ENCODE results near the gene SLC22A23. TPM values are rescaled to one million over a fixed set of nuclear protein-coding genes. Genes with fewer than 3 reads are reported as not detected.
"Not testable (repeated sequence)": the region's sequence is repeated elsewhere in the genome, so short reads cannot be mapped to it uniquely, and the experiment has no call there.

The SLC22A23 gene
- total RNA-seq, 2 experiments from 2014 or later = 1.3 TPM

GRCh38 chr6:3244003-3244831 lies 212.6 kb downstream of the SLC22A23 start:
- Mint-ChIP-seq H3K4me3 (no peak overlapping the region), H3K27ac (no peak overlapping the region), H3K27me3 (peaks cover 41% of the 10 kb centered on the region), H3K4me1 (no peaks in the 10 kb centered on the region), H3K36me3 (ENCODE audit: low read depth) (no peaks in the 10 kb centered on the region), H3K9me3 (no peaks in the 10 kb centered on the region)
- no peak for DNase-seq
- ChIA-PET CTCF (interaction anchor here (0.7 to 1.9 kb wide), 2 partner anchors 8 to 15 kb away, joined by 4 to 8 read pairs; no protein-coding TSS in a partner anchor), POLR2A (interaction anchor here (0.6 kb wide), 1 partner anchor 778 kb away, joined by 6 read pairs; no protein-coding TSS in a partner anchor)

- H3K36me3 Mint-ChIP-seq (ENCODE audit: low read depth) = no peaks in the 10 kb centered on the region
- no peak overlapping the region for H3K27ac Mint-ChIP-seq
- POLR2A ChIA-PET = no interaction called here
- no peak overlapping the region for H3K4me3 Mint-ChIP-seq
- DNase-seq = no peak
- CTCF ChIA-PET = interaction anchor here (1.9 kb wide), 1 partner anchor 9 kb away, joined by 8 read pairs; no protein-coding TSS in a partner anchor
- H3K27me3 Mint-ChIP-seq = peaks cover 38% of the 10 kb centered on the region
- no peaks in the 10 kb centered on the region for H3K4me1 Mint-ChIP-seq
- H3K9me3 Mint-ChIP-seq = no peaks in the 10 kb centered on the region
Observed at GRCh38 chr6:3242768-3243167, 214.1 kb downstream of the SLC22A23 start.

- H3K36me3 Mint-ChIP-seq (ENCODE audit: low read depth); H3K4me3 Mint-ChIP-seq; CTCF ChIA-PET; DNase-seq; POLR2A ChIA-PET; H3K4me1 Mint-ChIP-seq; H3K9me3 Mint-ChIP-seq; H3K27ac Mint-ChIP-seq: not testable (repeated sequence)
- peaks cover 34% of the 10 kb centered on the region for H3K27me3 Mint-ChIP-seq
Observed at GRCh38 chr6:3241745-3242144, 215.1 kb downstream of the SLC22A23 start.

- H3K9me3 Mint-ChIP-seq = no peaks in the 10 kb centered on the region
- H3K27me3 Mint-ChIP-seq = peaks cover 37% of the 10 kb centered on the region
- H3K4me3 Mint-ChIP-seq = no peak overlapping the region
- H3K4me1 Mint-ChIP-seq = no peaks in the 10 kb centered on the region
- DNase-seq = no peak
- ChIA-PET POLR2A (no interaction called here), CTCF (no interaction called here)
- H3K36me3 Mint-ChIP-seq (ENCODE audit: low read depth) = no peaks in the 10 kb centered on the region
- no peak overlapping the region for H3K27ac Mint-ChIP-seq
Observed at GRCh38 chr6:3240595-3240994, 216.3 kb downstream of the SLC22A23 start.

GRCh38 chr6:3239110-3239830 lies 217.6 kb downstream of the SLC22A23 start:
- H3K4me1 Mint-ChIP-seq = no peaks in the 10 kb centered on the region
- no peaks in the 10 kb centered on the region for H3K9me3 Mint-ChIP-seq
- H3K36me3 Mint-ChIP-seq (ENCODE audit: low read depth) = no peaks in the 10 kb centered on the region
- H3K4me3 Mint-ChIP-seq = no peak overlapping the region
- no peak overlapping the region for H3K27ac Mint-ChIP-seq
- CTCF ChIA-PET = no interaction called here
- DNase-seq = no peak
- H3K27me3 Mint-ChIP-seq = peaks cover 37% of the 10 kb centered on the region
- POLR2A ChIA-PET = no interaction called here

GRCh38 chr6:3237761-3238662 lies 218.8 kb downstream of the SLC22A23 start:
- Mint-ChIP-seq H3K36me3 (ENCODE audit: low read depth) (no peaks in the 10 kb centered on the region), H3K4me1 (no peaks in the 10 kb centered on the region), H3K27me3 (peaks cover 45% of the 10 kb centered on the region), H3K4me3 (no peak overlapping the region), H3K9me3 (no peaks in the 10 kb centered on the region), H3K27ac (no peak overlapping the region)
- no peak for DNase-seq
- POLR2A ChIA-PET = interaction anchor here (0.6 kb wide), 1 partner anchor 28 kb away, joined by 3 read pairs; no protein-coding TSS in a partner anchor
- CTCF ChIA-PET = interaction anchor here (1.0 to 1.2 kb wide), 2 partner anchors 9 to 13 kb away, joined by 3 to 4 read pairs; no protein-coding TSS in a partner anchor

GRCh38 chr6:3236005-3236404 lies 220.8 kb downstream of the SLC22A23 start:
- no peak overlapping the region for H3K4me3 Mint-ChIP-seq
- H3K9me3 Mint-ChIP-seq = no peaks in the 10 kb centered on the region
- no peak for DNase-seq
- H3K36me3 Mint-ChIP-seq (ENCODE audit: low read depth) = no peaks in the 10 kb centered on the region
- H3K27me3 Mint-ChIP-seq = peaks cover 64% of the 10 kb centered on the region
- ChIA-PET POLR2A (no interaction called here), CTCF (interaction anchor here (0.8 to 1.1 kb wide), 2 partner anchors 11 to 15 kb away, joined by 3 to 5 read pairs; no protein-coding TSS in a partner anchor)
- peaks cover 11% of the 10 kb centered on the region for H3K4me1 Mint-ChIP-seq
- H3K27ac Mint-ChIP-seq = no peak overlapping the region

- Mint-ChIP-seq H3K27ac (no peak overlapping the region), H3K27me3 (peaks cover 66% of the 10 kb centered on the region), H3K4me1 (peaks cover 15% of the 10 kb centered on the region), H3K36me3 (ENCODE audit: low read depth) (no peaks in the 10 kb centered on the region), H3K9me3 (no peaks in the 10 kb centered on the region), H3K4me3 (no peak overlapping the region)
- POLR2A ChIA-PET = no interaction called here
- CTCF ChIA-PET = interaction anchor here (0.8 to 1.1 kb wide), 2 partner anchors 12 to 16 kb away, joined by 3 to 5 read pairs; no protein-coding TSS in a partner anchor
- DNase-seq = no peak
Observed at GRCh38 chr6:3235486-3235885, 221.4 kb downstream of the SLC22A23 start.

- Mint-ChIP-seq H3K27me3 (peaks cover 75% of the 10 kb centered on the region), H3K9me3 (no peaks in the 10 kb centered on the region), H3K4me1 (peaks cover 30% of the 10 kb centered on the region), H3K4me3 (no peak overlapping the region), H3K27ac (no peak overlapping the region), H3K36me3 (ENCODE audit: low read depth) (no peaks in the 10 kb centered on the region)
- ChIA-PET POLR2A (no interaction called here), CTCF (no interaction called here)
- DNase-seq = no peak
Observed at GRCh38 chr6:3233904-3234303, 222.9 kb downstream of the SLC22A23 start.

GRCh38 chr6:3233321-3233720 lies 223.5 kb downstream of the SLC22A23 start:
- Mint-ChIP-seq H3K9me3 (no peaks in the 10 kb centered on the region), H3K27me3 (peaks cover 78% of the 10 kb centered on the region), H3K4me3 (no peak overlapping the region), H3K4me1 (peaks cover 34% of the 10 kb centered on the region), H3K36me3 (ENCODE audit: low read depth) (peaks cover 3% of the 10 kb centered on the region), H3K27ac (no peak overlapping the region)
- ChIA-PET CTCF (no interaction called here), POLR2A (no interaction called here)
- DNase-seq = no peak

- H3K9me3 Mint-ChIP-seq = no peaks in the 10 kb centered on the region
- no peak for DNase-seq
- no peak overlapping the region for H3K4me3 Mint-ChIP-seq
- peaks cover 77% of the 10 kb centered on the region for H3K27me3 Mint-ChIP-seq
- CTCF ChIA-PET = no interaction called here
- POLR2A ChIA-PET = no interaction called here
- peaks cover 3% of the 10 kb centered on the region for H3K36me3 Mint-ChIP-seq (ENCODE audit: low read depth)
- H3K4me1 Mint-ChIP-seq = peaks cover 37% of the 10 kb centered on the region
- H3K27ac Mint-ChIP-seq = no peak overlapping the region
Observed at GRCh38 chr6:3232017-3232945, 224.6 kb downstream of the SLC22A23 start.

Measured in activated CD4-positive, alpha-beta T cell treated with anti-CD3 and anti-CD28 coated beads, Interleukin-2, amount 10 ng/mL, durations not matched to agents 7 days and 5 days (primary cell).